CD4-positive, alpha-beta T cell (primary cell): ENCODE data around the gene PIGZ. TPM values are rescaled to one million over a fixed set of nuclear protein-coding genes. Genes with fewer than 3 reads are reported as not detected.

ENCODE experiments used
- ATAC-seq: fragments of 200-7000 bp; cut with Tn5 transposase; one replicate; pipeline ENCODE4 v1.10.0; 2022; ENCODE audit warnings: mild to moderate bottlenecking; ENCODE audit not compliant: poor library complexity
- CTCF ChIA-PET: fragments of 350-600 bp; sonication (Branson Sonifier 250); formaldehyde crosslinking; loops from one replicate; lab custom pipeline; 2021; ENCODE audit warnings: antibody characterized with exemption, inconsistent platforms; lab: Charles Lee
- POLR2A ChIA-PET: fragments of 350-600 bp; sonication (Branson Sonifier 250); formaldehyde crosslinking; loops from one replicate; lab custom pipeline; 2021; ENCODE audit warnings: antibody characterized with exemption, inconsistent platforms; lab: Charles Lee
- DNase-seq, 14 experiments: peaks; one replicate each; pipeline ENCODE4 v3.0.0-alpha.2; 2013 to 2020; ENCODE audit warnings: mixed read lengths in 2 of 14
- H3K27ac ChIP-seq, 2 donors: one replicate each; pipeline versions ENCODE4 v1.5.1 to v1.7.0; 2013; ENCODE audit warnings: low read length in 2 of 2, low read depth in 1 of 2, mild to moderate bottlenecking in 1 of 2
- H3K27me3 ChIP-seq, 2 experiments: 1 replicate in 1 of 2; 2 replicates in 1 of 2; pipeline versions ENCODE4 v1.6.1 to v1.7.0; 2013; ENCODE audit warnings: low read length in 2 of 2, control low read depth in 1 of 2, mild to moderate bottlenecking in 1 of 2, moderate library complexity in 1 of 2; ENCODE audit not compliant: insufficient read depth in 2 of 2, control insufficient read depth in 1 of 2
- H3K36me3 ChIP-seq: one replicate; pipeline ENCODE4 v1.6.1; 2013; ENCODE audit warnings: low read length, control low read depth; ENCODE audit not compliant: insufficient read depth
- H3K4me1 ChIP-seq: one replicate; pipeline ENCODE4 v1.6.1; 2013; ENCODE audit warnings: low read length, control low read depth; ENCODE audit not compliant: insufficient read depth
- H3K4me3 ChIP-seq: one replicate; pipeline ENCODE4 v1.5.1; 2013; ENCODE audit warnings: mild to moderate bottlenecking, low read length, moderate library complexity
- H3K9me3 ChIP-seq, 2 experiments: 1 replicate in 1 of 2; 2 replicates in 1 of 2; pipeline versions ENCODE4 v1.6.1 to v1.7.0; 2013; ENCODE audit warnings: low read length in 2 of 2, mild to moderate bottlenecking in 2 of 2, control low read depth in 1 of 2, moderate library complexity in 1 of 2; ENCODE audit not compliant: control insufficient read depth in 1 of 2, insufficient read depth in 1 of 2
- H3K27ac Mint-ChIP-seq: one replicate; pipeline ENCODE4 v1.8.0; 2020; ENCODE audit warnings: mixed read lengths
- H3K27me3 Mint-ChIP-seq: one replicate; pipeline ENCODE4 v1.8.0; 2021; ENCODE audit warnings: mixed read lengths
- H3K36me3 Mint-ChIP-seq: one replicate; pipeline ENCODE4 v1.8.0; 2021; ENCODE audit warnings: low read depth, mixed read lengths
- H3K4me1 Mint-ChIP-seq: one replicate; pipeline ENCODE4 v1.8.0; 2021; ENCODE audit warnings: low read depth, mixed read lengths
- H3K4me3 Mint-ChIP-seq: one replicate; pipeline ENCODE4 v1.8.0; 2020; ENCODE audit warnings: mild to moderate bottlenecking, mixed read lengths
- H3K9me3 Mint-ChIP-seq: one replicate; pipeline ENCODE4 v1.8.0; 2020; ENCODE audit warnings: mixed read lengths
- CTCF ChIP-seq: fragments of 200-600 bp; IDR thresholded peaks from one replicate; pipeline ENCODE4 v1.8.0; 2022; ENCODE audit warnings: antibody characterized with exemption, mild to moderate bottlenecking
- intact Hi-C, 2 experiments: fragments of 100-400 bp; cut with DNase I in 1 of 2; cut with micrococcal nuclease in 1 of 2; formaldehyde crosslinking; loops; one replicate each; pipeline versions ENCODE4 v1.15.1 to v1.9.0; 2023 to 2025; cut with DNase I, micrococcal nuclease
- total RNA-seq, 174 experiments: library from RNA in 2 of 174; stranded (reverse) in 2 of 174; gene quantifications; one replicate each; pipeline ENCODE4 v1.2.3 and lab custom pipeline; 2021 to 2026

The PIGZ gene
- total RNA-seq, 2 experiments from 2014 or later, result 0.33 to 0.61 TPM

GRCh38 chr3:196967412-196968232 is 1.0 kb downstream of the PIGZ start:
- Histone ChIP-seq H3K4me1 (peaks cover 11% of the 10 kb centered on the region), H3K27ac (no peak overlapping the region), H3K27me3 (peaks cover 0 to 6% of the 10 kb centered on the region in 2 experiments), H3K4me3 (peak overlapping the region; percentile 50), H3K36me3 (no peaks in the 10 kb centered on the region), H3K9me3 (no peaks in the 10 kb centered on the region)
- ATAC-seq, result no peak
- no peaks in the 10 kb centered on the region for H3K9me3 Mint-ChIP-seq
- H3K4me1 Mint-ChIP-seq, result peaks cover 11% of the 10 kb centered on the region
- H3K27ac Mint-ChIP-seq, result no peak overlapping the region
- intact Hi-C loops, result loop anchor here (2.0 kb wide), 2 partner anchors 21 to 25 kb away; partner anchors contain the start of gene NCBP2 (in 1 of the 2)
- peak overlapping the region; percentile 78 for H3K4me3 Mint-ChIP-seq
- peaks cover 19% of the 10 kb centered on the region for H3K27me3 Mint-ChIP-seq
- no peaks in the 10 kb centered on the region for H3K36me3 Mint-ChIP-seq
- TF ChIP-seq CTCF, result no peak
- CTCF ChIA-PET, result interaction anchor here (1.3 kb wide), 1 partner anchor 26 kb away, joined by 3 read pairs; the partner anchor contains the start of gene NCBP2
- DNase-seq, result no peak
- POLR2A ChIA-PET, result interaction anchor here (0.6 to 1.9 kb wide), 2 partner anchors 26 to 677 kb away, joined by 3 to 10 read pairs; partner anchors contain the start of gene NCBP2

GRCh38 chr3:196966526-196967401 is 1.9 kb downstream of the PIGZ start:
- H3K36me3 Mint-ChIP-seq, result no peaks in the 10 kb centered on the region
- ChIA-PET POLR2A (no interaction called here), CTCF (no interaction called here)
- no peak overlapping the region for H3K27ac Mint-ChIP-seq
- Histone ChIP-seq H3K27me3 (peaks cover 0 to 6% of the 10 kb centered on the region in 2 experiments), H3K4me3 (no peak overlapping the region), H3K36me3 (no peaks in the 10 kb centered on the region), H3K27ac (no peak overlapping the region), H3K9me3 (no peaks in the 10 kb centered on the region), H3K4me1 (peaks cover 11% of the 10 kb centered on the region)
- H3K9me3 Mint-ChIP-seq, result no peaks in the 10 kb centered on the region
- TF ChIP-seq CTCF, result no peak
- intact Hi-C loops, result loop anchor here in 1 of 2 experiments (2.0 kb wide), 1 partner anchor 20 kb away; no protein-coding TSS in a partner anchor
- ATAC-seq, result no peak
- H3K4me1 Mint-ChIP-seq, result peaks cover 11% of the 10 kb centered on the region
- peaks cover 19% of the 10 kb centered on the region for H3K27me3 Mint-ChIP-seq
- peak overlapping the region; percentile 78 for H3K4me3 Mint-ChIP-seq
- no peak for DNase-seq

- Mint-ChIP-seq H3K9me3 (no peaks in the 10 kb centered on the region), H3K27me3 (peaks cover 13% of the 10 kb centered on the region), H3K36me3 (no peaks in the 10 kb centered on the region), H3K4me1 (peaks cover 11% of the 10 kb centered on the region), H3K4me3 (peak overlapping the region; percentile 30), H3K27ac (no peak overlapping the region)
- H3K4me1 ChIP-seq, result peaks cover 11% of the 10 kb centered on the region
- H3K27ac ChIP-seq, result no peak overlapping the region
- no peak for ATAC-seq
- DNase-seq, result no peak
- H3K9me3 ChIP-seq, result no peaks in the 10 kb centered on the region
- intact Hi-C loops, result loop anchor here in 1 of 2 experiments (2.0 kb wide), 1 partner anchor 19 kb away; no protein-coding TSS in a partner anchor
- H3K27me3 ChIP-seq, result peaks cover 0 to 6% of the 10 kb centered on the region in 2 experiments
- ChIA-PET POLR2A (no interaction called here), CTCF (no interaction called here)
- TF ChIP-seq CTCF, result no peak
- no peaks in the 10 kb centered on the region for H3K36me3 ChIP-seq
- no peak overlapping the region for H3K4me3 ChIP-seq
Measured at GRCh38 chr3:196965804-196966173, 2.8 kb downstream of the PIGZ start.
